CD4-positive, CD25-positive, alpha-beta regulatory T cell (primary cell): ENCODE measurements around the gene RFFL. TPM values are rescaled to one million over a fixed set of nuclear protein-coding genes. Genes with fewer than 3 reads are reported as not detected.
A peak's percentile ranks its signal among the peaks of the same experiment; 100 is the strongest.

Experiments used
- ATAC-seq, 2 donors: fragments of 150-1000 bp; cut with Tn5 transposase; one replicate each; pipeline ENCODE4 v1.10.0; 2021; ENCODE audit warnings: low read depth in 2 of 2, moderate number of reproducible peaks in 2 of 2, moderate library complexity in 1 of 2
- DNase-seq, 3 donors: peaks; one replicate each; pipeline versions ENCODE4 v3.0.0 to v3.0.0-alpha.2; 2012 to 2022; ENCODE audit warnings: mixed read lengths in 1 of 3
- H3K27ac ChIP-seq: one replicate; pipeline ENCODE4 v1.7.0; 2013; ENCODE audit warnings: mild to moderate bottlenecking, low read length; ENCODE audit not compliant: insufficient read depth, poor library complexity, severe bottlenecking
- H3K27me3 ChIP-seq: one replicate; pipeline ENCODE4 v1.7.0; 2013; ENCODE audit warnings: low read length; ENCODE audit not compliant: control insufficient read depth, insufficient read depth
- H3K36me3 ChIP-seq: one replicate; pipeline ENCODE4 v1.7.0; 2013; ENCODE audit warnings: mild to moderate bottlenecking, low read length, moderate library complexity; ENCODE audit not compliant: control insufficient read depth, insufficient read depth
- H3K4me1 ChIP-seq: 2 replicates; pipeline ENCODE4 v1.7.0; 2013; ENCODE audit warnings: mild to moderate bottlenecking, low read length; ENCODE audit not compliant: insufficient read depth, control insufficient read depth, poor library complexity, severe bottlenecking
- H3K4me3 ChIP-seq: one replicate; pipeline ENCODE4 v1.7.0; 2013; ENCODE audit warnings: low read depth, mild to moderate bottlenecking, low read length, moderate library complexity
- H3K9me3 ChIP-seq, 2 experiments: 1 replicate in 1 of 2; 2 replicates in 1 of 2; pipeline ENCODE4 v1.7.0; 2013; ENCODE audit warnings: low read length in 2 of 2, mild to moderate bottlenecking in 1 of 2, moderate library complexity in 1 of 2; ENCODE audit not compliant: control insufficient read depth in 2 of 2
- H3K27ac Mint-ChIP-seq, 3 donors: one replicate each; pipeline ENCODE4 v1.8.0; 2020 to 2022; ENCODE audit warnings: mild to moderate bottlenecking in 3 of 3, mixed read lengths in 3 of 3, moderate library complexity in 2 of 3
- H3K27me3 Mint-ChIP-seq: one replicate; pipeline ENCODE4 v1.8.0; 2022; ENCODE audit warnings: mild to moderate bottlenecking, mixed read lengths
- H3K36me3 Mint-ChIP-seq: one replicate; pipeline ENCODE4 v1.8.0; 2020; ENCODE audit warnings: mixed read lengths
- H3K4me1 Mint-ChIP-seq, 4 donors: one replicate each; pipeline ENCODE4 v1.8.0; 2020 to 2022; ENCODE audit warnings: mixed read lengths in 4 of 4, mild to moderate bottlenecking in 1 of 4
- H3K4me3 Mint-ChIP-seq, 4 donors: one replicate each; pipeline ENCODE4 v1.8.0; 2020 to 2022; ENCODE audit warnings: mild to moderate bottlenecking in 4 of 4, mixed read lengths in 4 of 4, moderate library complexity in 3 of 4
- H3K9me3 Mint-ChIP-seq, 7 donors: one replicate each; pipeline ENCODE4 v1.8.0; 2020 to 2022; ENCODE audit warnings: mixed read lengths in 7 of 7, mild to moderate bottlenecking in 3 of 7, moderate library complexity in 2 of 7
- polyA plus RNA-seq, 4 donors: library from polyadenylated mRNA; unstranded; fragments of 300-500 nt; fragmentation: Illumina TruSeq; gene quantifications; one replicate each; pipeline ENCODE4 v1.2.3, GENCODE V29; 2021
- total RNA-seq: library from RNA; stranded (reverse); gene quantifications from one replicate; pipeline ENCODE4 v1.2.3, GENCODE V29; 2022

Gene RFFL
- total and polyA plus RNA-seq, 5 donors from 2014 or later = 69.8 to 128 (median 82.9) TPM

- Mint-ChIP-seq H3K36me3 (peaks cover 73% of the 10 kb centered on the region), H3K4me3 (no peak overlapping the region), H3K9me3 (peaks cover 0 to 1% (median 0%) of the 10 kb centered on the region in 7 donors), H3K4me1 (peaks cover 36 to 66% (median 50%) of the 10 kb centered on the region in 4 donors), H3K27me3 (no peaks in the 10 kb centered on the region), H3K27ac (peak overlapping the region; percentile 33 to 85 (median 71))
- ATAC-seq = no peak
- no peaks in the 10 kb centered on the region for H3K9me3 ChIP-seq
- DNase-seq = no peak
- no peaks in the 10 kb centered on the region for H3K27me3 ChIP-seq
- H3K4me1 ChIP-seq = peaks cover 33% of the 10 kb centered on the region
- H3K36me3 ChIP-seq = peaks cover 77% of the 10 kb centered on the region
- H3K4me3 ChIP-seq = no peak overlapping the region
- H3K27ac ChIP-seq = no peak overlapping the region
Observed at GRCh38 chr17:35018814-35019213, 44.7 kb downstream of the RFFL start.

GRCh38 chr17:35017021-35017420, 46.5 kb downstream of the RFFL start:
- Histone ChIP-seq H3K36me3 (peaks cover 90% of the 10 kb centered on the region), H3K27ac (no peak overlapping the region), H3K9me3 (no peaks in the 10 kb centered on the region), H3K4me1 (peaks cover 15% of the 10 kb centered on the region), H3K27me3 (no peaks in the 10 kb centered on the region), H3K4me3 (no peak overlapping the region)
- no peak for ATAC-seq
- Mint-ChIP-seq H3K9me3 (peaks cover 0 to 1% (median 0%) of the 10 kb centered on the region in 7 donors), H3K4me3 (no peak overlapping the region), H3K27ac (peak overlapping the region; percentile 62 to 85 (median 70)), H3K36me3 (peaks cover 83% of the 10 kb centered on the region), H3K27me3 (no peaks in the 10 kb centered on the region), H3K4me1 (peaks cover 19 to 50% (median 32%) of the 10 kb centered on the region in 4 donors)
- no peak for DNase-seq

- H3K27ac ChIP-seq = no peak overlapping the region
- Mint-ChIP-seq H3K4me3 (no peak overlapping the region), H3K9me3 (peaks cover 0 to 1% (median 0%) of the 10 kb centered on the region in 7 donors), H3K4me1 (peaks cover 12 to 44% (median 27%) of the 10 kb centered on the region in 4 donors), H3K27ac (peak overlapping the region in 2 of 3 donors; percentile 70 to 85), H3K36me3 (peaks cover 85% of the 10 kb centered on the region), H3K27me3 (no peaks in the 10 kb centered on the region)
- peaks cover 93% of the 10 kb centered on the region for H3K36me3 ChIP-seq
- no peak overlapping the region for H3K4me3 ChIP-seq
- H3K27me3 ChIP-seq = no peaks in the 10 kb centered on the region
- ATAC-seq (no peak), DNase-seq (no peak)
- H3K4me1 ChIP-seq = peaks cover 8% of the 10 kb centered on the region
- no peaks in the 10 kb centered on the region for H3K9me3 ChIP-seq
Observed at GRCh38 chr17:35016369-35016768, 47.1 kb downstream of the RFFL start.

GRCh38 chr17:35011671-35012216, 51.8 kb downstream of the RFFL start:
- H3K27me3 Mint-ChIP-seq = no peaks in the 10 kb centered on the region
- Histone ChIP-seq H3K27me3 (no peaks in the 10 kb centered on the region), H3K4me1 (no peaks in the 10 kb centered on the region), H3K27ac (no peak overlapping the region), H3K4me3 (no peak overlapping the region), H3K9me3 (no peaks in the 10 kb centered on the region), H3K36me3 (peaks cover 93% of the 10 kb centered on the region)
- no peak overlapping the region for H3K4me3 Mint-ChIP-seq
- peaks cover 58% of the 10 kb centered on the region for H3K36me3 Mint-ChIP-seq
- H3K27ac Mint-ChIP-seq = peak overlapping the region in 1 of 3 donors; percentile 81
- peaks cover 0 to 13% (median 9%) of the 10 kb centered on the region in 4 donors for H3K4me1 Mint-ChIP-seq
- ATAC-seq (no peak), DNase-seq (no peak)
- peaks cover 0 to 1% (median 0%) of the 10 kb centered on the region in 7 donors for H3K9me3 Mint-ChIP-seq

GRCh38 chr17:35010093-35010492, 53.4 kb downstream of the RFFL start:
- no peak for DNase-seq
- H3K4me3 ChIP-seq = no peak overlapping the region
- H3K36me3 ChIP-seq = peaks cover 79% of the 10 kb centered on the region
- Mint-ChIP-seq H3K27me3 (no peaks in the 10 kb centered on the region), H3K4me3 (no peak overlapping the region), H3K36me3 (peaks cover 42% of the 10 kb centered on the region), H3K9me3 (peaks cover 0 to 1% (median 0%) of the 10 kb centered on the region in 7 donors), H3K4me1 (peaks cover 0 to 13% (median 10%) of the 10 kb centered on the region in 4 donors), H3K27ac (peak overlapping the region in 1 of 3 donors; percentile 54)
- no peaks in the 10 kb centered on the region for H3K27me3 ChIP-seq
- no peaks in the 10 kb centered on the region for H3K4me1 ChIP-seq
- H3K27ac ChIP-seq = peak overlapping the region; percentile 30
- no peaks in the 10 kb centered on the region for H3K9me3 ChIP-seq
- ATAC-seq = no peak

- no peaks in the 10 kb centered on the region for H3K27me3 ChIP-seq
- ATAC-seq (no peak), DNase-seq (no peak)
- no peaks in the 10 kb centered on the region for H3K4me1 ChIP-seq
- H3K27ac ChIP-seq = no peak overlapping the region
- H3K4me3 ChIP-seq = no peak overlapping the region
- peaks cover 0 to 15% (median 9%) of the 10 kb centered on the region in 4 donors for H3K4me1 Mint-ChIP-seq
- peak overlapping the region in 2 of 3 donors; percentile 43 to 80 for H3K27ac Mint-ChIP-seq
- H3K36me3 ChIP-seq = peaks cover 54% of the 10 kb centered on the region
- no peaks in the 10 kb centered on the region for H3K9me3 ChIP-seq
- H3K9me3 Mint-ChIP-seq = no peaks in the 10 kb centered on the region
- H3K27me3 Mint-ChIP-seq = no peaks in the 10 kb centered on the region
- peaks cover 32% of the 10 kb centered on the region for H3K36me3 Mint-ChIP-seq
- no peak overlapping the region for H3K4me3 Mint-ChIP-seq
Observed at GRCh38 chr17:35006961-35007360, 56.5 kb downstream of the RFFL start.

GRCh38 chr17:35006345-35006744, 57.2 kb downstream of the RFFL start:
- H3K9me3 ChIP-seq = no peaks in the 10 kb centered on the region
- H3K27me3 ChIP-seq = no peaks in the 10 kb centered on the region
- no peak overlapping the region for H3K4me3 ChIP-seq
- no peak overlapping the region for H3K27ac ChIP-seq
- peaks cover 30% of the 10 kb centered on the region for H3K36me3 Mint-ChIP-seq
- ATAC-seq = no peak
- peak overlapping the region in 2 of 3 donors; percentile 3 to 43 for H3K27ac Mint-ChIP-seq
- H3K4me3 Mint-ChIP-seq = no peak overlapping the region
- H3K27me3 Mint-ChIP-seq = no peaks in the 10 kb centered on the region
- peaks cover 54% of the 10 kb centered on the region for H3K36me3 ChIP-seq
- DNase-seq = no peak
- H3K4me1 Mint-ChIP-seq = peaks cover 0 to 15% (median 9%) of the 10 kb centered on the region in 4 donors
- no peaks in the 10 kb centered on the region for H3K9me3 Mint-ChIP-seq
- no peaks in the 10 kb centered on the region for H3K4me1 ChIP-seq

- H3K4me1 ChIP-seq = no peaks in the 10 kb centered on the region
- DNase-seq (no peak), ATAC-seq (no peak)
- H3K9me3 Mint-ChIP-seq = no peaks in the 10 kb centered on the region
- peaks cover 28% of the 10 kb centered on the region for H3K36me3 Mint-ChIP-seq
- peaks cover 32% of the 10 kb centered on the region for H3K36me3 ChIP-seq
- peak overlapping the region in 1 of 4 donors; percentile 28 for H3K4me3 Mint-ChIP-seq
- H3K27me3 ChIP-seq = no peaks in the 10 kb centered on the region
- H3K9me3 ChIP-seq = no peaks in the 10 kb centered on the region
- no peak overlapping the region for H3K27ac ChIP-seq
- H3K4me1 Mint-ChIP-seq = peaks cover 0 to 9% (median 6%) of the 10 kb centered on the region in 4 donors
- H3K4me3 ChIP-seq = no peak overlapping the region
- peak overlapping the region in 1 of 3 donors; percentile 10 for H3K27ac Mint-ChIP-seq
- H3K27me3 Mint-ChIP-seq = no peaks in the 10 kb centered on the region
Observed at GRCh38 chr17:35003778-35004177, 59.7 kb downstream of the RFFL start.
